Limb (tissue), 2 donors: ENCODE measurements around the gene ATP2A2.

Experiments used
- DNase-seq, 2 donors: peaks; one replicate each; pipeline ENCODE4 v3.0.0-alpha.2; 2016; ENCODE audit errors: extremely low spot score in 2 of 2

ATP2A2 gene

DNA sequence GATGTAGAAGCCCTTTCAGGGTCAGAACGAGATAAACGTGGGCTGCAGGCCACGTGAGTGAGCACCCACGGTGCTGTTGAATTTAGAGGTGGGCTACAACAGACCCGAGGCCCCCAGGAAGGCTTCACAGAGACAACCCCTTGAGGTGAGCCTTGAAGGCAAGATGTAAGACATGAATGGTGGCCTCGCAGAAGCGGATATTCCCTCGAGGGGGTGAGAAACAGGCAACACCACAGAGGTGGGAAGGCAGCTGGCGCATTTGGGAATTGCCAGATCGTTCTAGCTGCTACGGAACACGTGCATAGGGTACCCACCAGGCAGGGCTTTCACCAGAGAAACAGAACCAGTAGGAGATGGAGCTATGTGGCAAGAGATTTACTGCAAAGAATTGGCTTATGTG, 22.6 kb upstream of the ATP2A2 start:
- no peak for DNase-seq

DNA sequence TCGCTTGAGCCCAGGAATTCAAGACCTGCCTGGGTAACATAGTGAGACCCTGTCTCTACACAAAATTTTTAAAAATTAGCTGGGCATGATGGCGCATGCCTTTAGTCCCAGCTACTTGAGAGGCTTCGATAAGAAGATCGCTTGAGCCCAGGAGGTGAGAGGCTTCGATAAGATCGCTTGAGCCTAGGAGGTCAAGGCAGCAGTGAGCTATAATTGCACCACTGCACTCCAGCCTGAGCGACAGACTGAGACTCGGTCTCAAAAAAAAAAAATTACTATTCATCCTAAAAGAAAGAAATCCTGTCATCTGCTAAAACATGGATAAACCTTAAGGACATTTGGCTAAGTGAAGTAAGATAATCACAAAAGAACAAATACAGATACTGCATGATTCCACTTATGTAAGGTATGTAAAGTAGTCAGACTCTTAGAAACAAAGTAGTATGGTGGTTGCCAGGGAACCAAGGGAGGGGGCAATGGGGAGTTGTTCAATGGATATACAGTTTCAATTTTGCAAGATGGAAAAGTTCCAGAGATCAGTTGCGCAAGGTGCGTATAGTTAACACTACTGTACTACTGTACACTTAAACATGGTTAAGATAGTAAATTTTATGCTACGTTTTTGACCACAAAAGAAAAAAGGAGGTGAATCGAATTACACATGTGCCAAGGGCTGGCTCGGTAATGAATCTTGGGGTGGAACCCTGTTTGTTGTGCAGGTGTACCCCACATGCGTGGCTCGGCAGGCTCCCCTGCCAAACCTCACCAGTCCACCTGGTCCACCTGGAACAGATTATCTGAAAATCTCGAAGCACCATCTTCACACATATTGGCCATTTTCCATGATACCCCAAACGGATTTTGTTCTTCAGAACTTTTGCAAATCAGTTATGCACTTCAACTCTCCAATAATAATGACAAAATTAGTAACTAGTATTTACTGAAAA, 18.3 kb upstream of the ATP2A2 start:
- no peak for DNase-seq

GRCh38 chr12:110266381-110266960, 14.6 kb upstream of the ATP2A2 start:
- no peak for DNase-seq

DNA sequence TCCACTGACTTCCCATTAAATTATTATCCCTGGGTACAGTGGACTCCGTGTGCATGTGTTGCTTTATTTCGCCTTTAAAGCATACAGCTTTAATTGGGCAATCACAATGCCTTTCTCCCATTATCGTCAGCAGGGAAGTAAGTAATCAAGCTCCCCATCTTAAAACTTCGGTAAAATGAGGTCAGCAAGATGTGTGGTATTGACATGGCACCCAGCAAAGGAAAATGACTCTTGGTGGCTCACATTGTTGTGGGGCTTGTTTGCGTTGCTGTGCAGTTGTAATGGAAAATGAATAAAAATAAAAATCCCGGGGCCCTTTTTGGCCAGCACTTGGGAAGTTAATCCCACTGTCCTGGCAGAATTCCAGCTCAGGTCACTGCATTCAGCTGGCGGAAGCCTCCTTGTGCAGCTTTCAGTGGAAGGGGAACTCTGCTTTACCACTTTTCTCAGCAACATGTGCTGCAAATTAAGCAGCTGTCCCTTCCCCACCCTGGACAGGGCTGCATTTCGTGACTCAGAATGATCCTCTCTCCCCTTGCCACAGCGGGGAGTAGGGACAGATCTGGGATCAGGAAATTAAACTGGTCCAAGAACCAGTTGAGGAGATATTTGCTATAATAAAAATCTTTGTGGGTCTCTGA, 13.9 kb upstream of the ATP2A2 start:
- peak; percentile 83 to 91 for DNase-seq

GRCh38 chr12:110269622-110270124, 11.4 kb upstream of the ATP2A2 start:
- DNase-seq = peak in 1 of 2 donors; percentile 59

DNA sequence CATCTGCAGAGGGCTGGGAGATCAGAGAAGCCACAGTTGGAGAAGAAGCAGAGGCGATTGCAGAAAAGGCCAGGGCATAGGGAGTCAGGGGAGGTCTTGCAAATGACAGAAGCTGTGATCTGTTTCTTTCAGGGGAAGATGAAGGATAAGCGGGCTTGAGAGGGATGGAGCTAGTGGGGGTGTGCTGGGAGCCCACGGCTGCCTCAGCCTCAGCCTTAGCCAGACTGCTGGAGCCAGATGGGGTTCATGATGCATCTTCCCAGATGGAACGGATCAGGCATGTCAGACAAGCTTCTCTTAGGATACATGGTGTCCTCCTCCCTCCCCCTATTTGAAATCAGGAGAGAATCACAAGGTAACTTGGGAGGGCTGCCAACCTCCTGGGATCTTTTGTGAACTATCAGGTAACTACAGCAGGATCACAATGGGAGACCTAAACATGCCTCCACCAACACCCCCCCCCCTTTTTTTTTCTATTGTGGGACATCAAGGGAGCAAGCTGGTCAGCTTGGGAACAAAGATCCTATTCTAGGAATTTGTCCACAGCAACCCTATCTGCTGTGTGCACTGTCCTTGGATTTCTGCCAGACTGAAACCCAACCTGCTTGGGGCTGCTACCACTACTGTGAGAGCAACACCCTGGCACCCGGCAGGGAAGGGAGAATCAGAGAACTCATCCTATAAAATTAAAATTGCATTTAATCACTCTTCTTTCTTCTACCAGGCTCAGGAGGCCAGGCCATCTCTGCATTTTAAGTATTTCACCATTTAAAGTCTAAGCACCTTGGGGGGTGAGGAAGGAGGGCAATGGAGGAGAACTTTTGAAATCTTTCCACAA, 10.7 kb upstream of the ATP2A2 start:
- DNase-seq = peak; percentile 58 to 64

DNA sequence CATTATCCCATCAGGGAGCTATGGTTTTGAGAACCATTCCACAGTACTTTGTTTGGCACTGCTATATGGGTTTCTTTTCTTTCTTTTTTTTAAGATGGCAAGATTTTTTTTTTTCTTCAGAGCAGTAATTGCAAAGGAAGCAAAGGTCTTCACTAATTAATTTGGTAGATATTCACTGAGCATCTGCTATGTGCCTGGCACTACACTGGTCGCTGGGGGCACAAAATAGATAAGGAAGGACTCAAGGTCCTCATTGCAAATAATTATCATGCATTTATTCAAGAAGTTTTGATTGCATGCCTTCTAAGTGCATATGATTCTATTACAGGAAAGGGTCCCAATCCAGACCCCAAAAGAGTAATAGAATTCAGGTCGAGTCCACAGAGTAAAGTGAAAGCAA, 10.0 kb upstream of the ATP2A2 start:
- DNase-seq = no peak

- no peak for DNase-seq
Measured at GRCh38 chr12:110277530-110278254, 3.4 kb upstream of the ATP2A2 start.

- no peak for DNase-seq
Measured at GRCh38 chr12:110278255-110278536, 2.9 kb upstream of the ATP2A2 start.

- no peak for DNase-seq
Measured at GRCh38 chr12:110279566-110280375, 1.3 kb upstream of the ATP2A2 start.

GRCh38 chr12:110280392-110280778, 662 bp upstream of the ATP2A2 start:
- no peak for DNase-seq

GRCh38 chr12:110281549-110282299, 677 bp downstream of the ATP2A2 start:
- no peak for DNase-seq

DNA sequence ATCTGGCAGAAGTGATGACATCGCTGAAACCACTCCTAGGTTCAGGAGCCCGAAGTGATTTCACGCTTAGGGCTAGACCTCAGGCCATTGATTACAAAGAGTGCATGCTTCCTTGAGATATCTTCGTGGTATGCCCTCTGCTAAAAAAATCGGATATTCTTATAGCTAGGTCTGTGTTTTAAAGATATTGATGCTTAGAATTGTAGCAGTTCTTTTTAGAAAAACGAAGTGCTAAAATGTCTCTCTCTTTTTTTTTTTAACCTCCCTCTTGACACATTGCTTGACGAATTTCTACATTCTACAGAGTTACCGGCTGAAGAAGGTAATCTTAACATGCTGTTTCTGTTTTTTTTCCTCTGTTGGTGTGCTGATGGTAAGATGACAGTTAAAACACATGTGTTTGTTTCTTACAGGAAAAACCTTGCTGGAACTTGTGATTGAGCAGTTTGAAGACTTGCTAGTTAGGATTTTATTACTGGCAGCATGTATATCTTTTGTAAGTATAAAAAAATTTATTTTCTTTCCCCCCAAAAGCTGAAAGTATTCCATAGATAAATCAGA, 1.3 kb downstream of the ATP2A2 start:
- DNase-seq = no peak

DNA sequence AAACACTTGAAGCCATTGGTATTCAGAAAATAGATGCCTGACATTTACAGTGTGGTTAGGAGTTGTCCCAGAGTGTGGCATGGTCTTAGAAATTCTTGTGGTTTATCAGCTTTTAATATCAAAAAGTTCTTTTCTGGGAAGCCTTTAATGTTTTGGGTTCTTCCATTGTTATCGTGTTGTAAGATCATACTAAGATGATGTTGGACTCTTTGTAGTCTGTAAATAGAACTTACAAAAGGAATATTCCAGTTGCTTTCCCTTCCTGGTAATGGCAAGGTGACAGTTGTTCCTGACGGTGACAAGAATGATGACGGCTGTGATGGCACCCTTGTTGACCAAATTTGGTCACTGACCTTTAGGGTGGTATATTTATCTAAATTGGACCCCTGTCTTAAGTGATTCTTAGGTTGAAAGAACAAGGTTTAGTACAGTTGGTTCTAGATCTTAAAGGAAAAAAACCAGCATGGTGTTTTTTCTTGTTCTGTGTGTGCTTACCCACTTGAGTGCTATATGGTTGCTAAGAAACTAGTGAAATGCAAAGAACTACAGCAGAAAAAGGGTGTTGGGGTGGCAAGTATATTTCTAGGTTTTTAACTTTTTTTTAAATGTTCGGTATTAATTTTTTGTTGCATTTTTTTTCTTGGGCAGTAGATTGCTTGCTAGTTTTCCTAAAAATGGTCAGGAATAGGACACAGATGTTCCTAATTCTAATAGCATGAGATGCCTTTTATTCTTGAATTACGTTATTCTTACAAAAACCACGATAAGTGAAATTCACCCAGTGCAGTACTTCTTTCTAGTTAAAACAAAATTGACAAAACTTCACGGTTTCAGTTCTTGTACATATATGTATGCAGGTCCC, 2.1 kb downstream of the ATP2A2 start:
- no peak for DNase-seq

- DNase-seq = no peak
Measured at GRCh38 chr12:110284597-110284996, 3.5 kb downstream of the ATP2A2 start.

GRCh38 chr12:110286623-110287022, 5.6 kb downstream of the ATP2A2 start:
- no peak for DNase-seq

DNA sequence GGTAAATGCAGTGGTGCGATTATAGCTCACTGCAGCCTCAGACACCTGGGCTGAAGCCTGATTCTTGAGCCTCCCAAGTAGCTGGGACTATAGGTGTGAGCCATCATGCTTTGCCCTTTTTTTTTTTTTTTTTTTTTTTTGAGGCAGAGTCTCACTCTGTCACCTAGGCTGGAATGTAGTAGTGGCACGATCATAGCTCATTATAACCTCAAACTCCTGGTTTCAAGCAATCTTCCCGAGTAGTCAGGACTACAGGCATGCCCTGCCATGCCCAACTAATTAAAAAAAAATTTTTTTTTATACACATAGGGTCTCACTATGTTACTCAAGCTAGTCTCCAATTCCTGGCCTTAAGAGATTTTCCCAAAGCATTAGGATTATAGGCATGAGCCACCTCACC, 6.9 kb downstream of the ATP2A2 start:
- DNase-seq = no peak
